Adrenal gland (tissue), 12 donors: ENCODE results near the gene SAMD11. TPM values are rescaled to one million over a fixed set of nuclear protein-coding genes. Genes with fewer than 3 reads are reported as not detected.

Experiments
- DNase-seq, 7 donors: peaks; one replicate each; pipeline ENCODE4 v3.0.0-alpha.2; 2019 to 2020
- H3K27ac ChIP-seq, 5 donors: fragments of 200-600 bp; sonication (generic) in 4 of 5; 1 replicate in 3 of 5; 2 replicates in 2 of 5; pipeline versions ENCODE4 v1.5.1 to v1.8.0; 2016 to 2020; ENCODE audit warnings: mild to moderate bottlenecking in 1 of 5
- H3K27me3 ChIP-seq: fragments of 200-600 bp; 2 replicates; pipeline ENCODE4 v1.8.0; 2021
- H3K36me3 ChIP-seq, 2 donors: fragments of 200-600 bp; replicated peaks in 1 of 2; 1 replicate in 1 of 2; 2 replicates in 1 of 2; pipeline versions ENCODE4 v1.5.1 to v1.8.0; 2018 to 2022
- H3K4me1 ChIP-seq, 2 donors: fragments of 200-600 bp; replicated peaks in 1 of 2; 1 replicate in 1 of 2; 2 replicates in 1 of 2; pipeline versions ENCODE4 v1.5.1 to v1.8.0; 2018 to 2021
- H3K4me3 ChIP-seq, 4 donors: fragments of 200-600 bp; sonication (generic) in 3 of 4; one replicate each; pipeline ENCODE4 v1.5.1; 2016 to 2018
- H3K9me3 ChIP-seq, 3 donors: fragments of 200-600 bp; sonication (generic) in 1 of 3; replicated peaks in 1 of 3; 1 replicate in 2 of 3; 2 replicates in 1 of 3; pipeline versions ENCODE4 v1.5.1 to v1.8.0; 2016 to 2021
- CTCF ChIP-seq, 6 experiments: fragments of 450-650 bp in 4 of 6; fragments of 200-600 bp in 2 of 6; sonication (generic) in 1 of 6; IDR thresholded peaks; 1 replicate in 5 of 6; 2 replicates in 1 of 6; pipeline versions ENCODE4 v1.5.1 to v1.8.0; 2016 to 2021; ENCODE audit warnings: antibody characterized with exemption in 6 of 6, mild to moderate bottlenecking in 2 of 6, moderate library complexity in 1 of 6
- POLR2A ChIP-seq, 2 donors: fragments of 450-650 bp; IDR thresholded peaks; one replicate each; pipeline ENCODE4 v1.6.1; 2017; ENCODE audit warnings: antibody characterized with exemption in 2 of 2, mild to moderate bottlenecking in 2 of 2, moderate library complexity in 1 of 2
- WGBS, 4 donors: extraction: QIAGEN DNeasy Blood & Tissue Kit in 2 of 4; methylation state at CpG; one replicate each; pipeline versions ENCODE4 v1.1.5 to v1.1.7; 2013 to 2017; 5-methylcytosine and 5-hydroxymethylcytosine counted together
- intact Hi-C, 2 donors: fragments of 100-400 bp; cut with DNase I; formaldehyde crosslinking; loops; one replicate each; pipeline versions ENCODE4 v1.14.1 to v1.15.0; 2022 to 2023
- polyA plus RNA-seq, 3 donors: library from polyadenylated mRNA; stranded (reverse); fragments of 200-250 nt in 2 of 3; fragments of 350-450 nt in 1 of 3; fragmentation: Illumina TruSeq in 1 of 3; extraction: RNeasy Lipid Tissue Mini Kit (QIAGEN cat#74804) in 1 of 3; gene quantifications; one replicate each; pipeline ENCODE4 v1.2.3, GENCODE V29; 2013 to 2014
- total RNA-seq, 9 donors: library from RNA; depleted of rRNA in 4 of 9; stranded (reverse); fragments of >200 nt in 4 of 9; fragments of 120-200 nt in 1 of 9; fragmentation: NEBNext Ultra II Directional in 1 of 9; extraction: Animal tissue kit (Norgen Biotek cat#: 25700) in 1 of 9; gene quantifications; one replicate each; pipeline versions ENCODE4 v1.1.0 to v1.2.4, GENCODE V29; 2013 to 2023
- donor health status: healthy with polysubstance abuse.
- donor health status: Bipolar disorder and iron deficiency.
- donor health status: DM: yes; HTN: yes; CAD: no.
- donor health status: DM: no; HTN: no; CAD: no.
- donor health status: DM: no; HTN: no; CAD: no.
- donor health status: DM: yes; HTN: yes; CAD: no.

The SAMD11 gene
- total and polyA plus RNA-seq, 12 donors: 1.8 to 96.6 (median 16.7) TPM

GRCh38 chr1:910881-911721 is 12.6 kb upstream of the SAMD11 start:
- Histone ChIP-seq H3K4me3 (no peak overlapping the region), H3K9me3 (no peaks in the 10 kb centered on the region), H3K36me3 (no peaks in the 10 kb centered on the region), H3K27ac (peak overlapping the region in 1 of 5 donors; percentile 44), H3K27me3 (peaks cover 48% of the 10 kb centered on the region), H3K4me1 (peaks cover under 1 to 22% of the 10 kb centered on the region in 2 donors)
- DNase-seq: peak; percentile 76 to 94 (median 86)
- TF ChIP-seq CTCF (IDR thresholded peaks at IDR 0.05) (no peak), POLR2A (IDR thresholded peaks at IDR 0.05) (no peak)
- WGBS, 4 donors: 37 to 43% (median 39%) methylated on average over 8 to 25 of the region's 25 CpGs
- intact Hi-C loops: no loop called here

GRCh38 chr1:911875-912739 is 11.6 kb upstream of the SAMD11 start:
- Histone ChIP-seq H3K4me1 (peaks cover 10 to 22% of the 10 kb centered on the region in 2 donors), H3K27me3 (peaks cover 48% of the 10 kb centered on the region), H3K27ac (no peak overlapping the region), H3K9me3 (no peaks in the 10 kb centered on the region), H3K36me3 (no peaks in the 10 kb centered on the region), H3K4me3 (no peak overlapping the region)
- intact Hi-C loops: no loop called here
- 56 to 68% (median 60%) methylated on average over 12 to 15 of the region's 15 CpGs for WGBS, 4 donors
- DNase-seq: peak in 5 of 7 donors; percentile 7 to 50 (median 14)
- no peak for TF ChIP-seq POLR2A (IDR thresholded peaks at IDR 0.05)
- TF ChIP-seq CTCF (IDR thresholded peaks at IDR 0.05): no peak

- 37 to 48% (median 46%) methylated on average over 19 to 24 of the region's 24 CpGs for WGBS, 4 donors
- Histone ChIP-seq H3K27ac (no peak overlapping the region), H3K36me3 (no peaks in the 10 kb centered on the region), H3K9me3 (no peaks in the 10 kb centered on the region), H3K27me3 (peaks cover 53% of the 10 kb centered on the region), H3K4me3 (no peak overlapping the region), H3K4me1 (peaks cover 12 to 29% of the 10 kb centered on the region in 2 donors)
- peak in 6 of 7 donors; percentile 10 to 56 (median 16) for DNase-seq
- peak in 3 of 6 experiments; percentile 9 to 25 (median 23) for TF ChIP-seq CTCF (IDR thresholded peaks at IDR 0.05)
- TF ChIP-seq POLR2A (IDR thresholded peaks at IDR 0.05): no peak
- intact Hi-C loops: no loop called here
Observed at GRCh38 chr1:912740-913301, 10.9 kb upstream of the SAMD11 start.
